T47D (cell line): Measurements from ENCODE around the gene CYS1.
"Not testable (repeated sequence)": the region's sequence is repeated elsewhere in the genome, so short reads cannot be mapped to it uniquely, and the experiment has no call there.

Experiments used
- DNase-seq, 2 experiments: peaks; one replicate each; pipeline versions ENCODE4 v3.0.0 to v3.0.0-alpha.2; 2011 to 2012; ENCODE audit warnings: low read depth in 1 of 2, low spot score in 1 of 2
- JUND ChIP-seq: IDR thresholded peaks from 2 replicates; pipeline ENCODE4 v1.6.1; 2012; ENCODE audit warnings: low read depth
- in situ Hi-C: cut with HindIII; loops from 2 replicates; pipeline ENCODE4 v1.10.0; 2016; ENCODE audit warnings: low sequenced_read_pairs, low pct_unique_long_range_greater_than_20kb

CYS1 gene

DNA sequence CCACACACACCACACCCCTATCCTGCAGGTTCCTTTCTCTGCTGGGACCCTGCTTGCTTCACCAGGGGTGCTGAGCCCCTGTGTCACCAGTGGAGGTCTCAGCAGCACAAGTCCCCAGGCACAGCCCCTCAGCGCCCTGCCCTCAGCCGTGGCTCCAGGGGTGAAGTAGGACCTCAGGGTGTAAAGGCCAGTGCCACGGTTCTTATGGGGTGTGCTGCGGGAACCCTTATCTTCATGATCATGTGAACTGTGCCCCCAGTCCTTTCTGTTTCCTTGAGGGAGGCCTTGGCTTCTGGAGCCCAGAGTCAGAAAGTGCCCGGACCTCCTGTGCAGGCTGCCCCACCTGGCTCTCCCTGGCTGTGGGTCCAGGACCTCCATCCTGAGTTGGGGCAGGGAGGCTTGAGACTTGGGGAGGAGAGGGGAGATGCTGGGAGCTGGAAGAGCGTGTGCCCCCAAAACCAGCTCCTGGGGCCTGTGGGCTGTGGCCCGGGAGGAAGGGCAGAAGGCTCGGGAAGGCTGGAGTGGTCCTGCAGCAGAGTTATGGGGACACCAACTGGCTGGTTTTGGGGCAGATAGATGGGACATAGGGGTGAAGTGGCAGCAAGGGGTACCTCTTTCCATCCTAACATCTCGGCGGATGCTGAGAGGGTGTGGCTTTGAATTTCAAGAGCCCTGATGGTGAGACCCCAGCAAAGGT lies 57.1 kb downstream of the CYS1 start:
- no peak for DNase-seq
- in situ Hi-C loops = no loop called here
- no peak for TF ChIP-seq JUND

DNA sequence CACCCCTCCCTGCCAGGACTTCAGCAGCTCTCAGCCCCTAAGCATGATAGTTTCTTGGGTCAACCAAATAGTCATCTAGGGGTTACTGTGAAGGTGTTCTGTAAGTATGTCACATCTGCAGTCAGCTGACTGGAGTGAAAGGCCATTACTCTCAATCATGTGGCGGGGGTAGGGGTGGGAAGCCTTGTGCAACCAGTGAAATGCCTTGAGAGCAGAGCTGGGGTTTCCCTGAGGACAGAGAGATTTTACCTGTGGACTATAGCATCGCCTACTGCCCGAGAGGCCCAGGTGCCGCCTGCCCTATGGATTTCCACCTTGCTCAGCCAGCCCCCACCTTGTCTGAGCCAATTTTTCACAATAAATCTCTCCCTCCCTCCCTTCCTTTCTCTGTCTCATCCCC lies 57.8 kb downstream of the CYS1 start:
- no peak for DNase-seq
- no peak for TF ChIP-seq JUND
- in situ Hi-C loops = no loop called here

DNA sequence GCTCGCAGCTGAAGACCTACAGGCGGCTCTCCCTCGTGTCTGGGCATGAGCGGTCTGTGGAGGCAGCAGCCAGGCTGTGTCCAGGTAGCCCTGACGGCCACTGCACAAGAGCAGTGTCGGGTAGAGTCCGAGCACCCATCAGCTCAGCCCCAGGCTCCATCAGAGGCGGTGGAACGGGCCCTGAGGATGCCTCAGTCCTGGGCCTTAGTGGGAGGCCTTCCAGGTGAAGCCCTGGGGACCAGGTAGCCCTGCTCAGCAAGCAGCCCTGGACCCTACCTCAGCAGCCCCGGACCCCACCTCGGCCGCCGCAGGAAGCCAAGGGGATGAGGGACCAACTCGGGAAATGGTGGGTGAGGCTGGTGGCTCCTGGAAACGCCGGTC lies 58.2 kb downstream of the CYS1 start:
- no peak for DNase-seq

DNA sequence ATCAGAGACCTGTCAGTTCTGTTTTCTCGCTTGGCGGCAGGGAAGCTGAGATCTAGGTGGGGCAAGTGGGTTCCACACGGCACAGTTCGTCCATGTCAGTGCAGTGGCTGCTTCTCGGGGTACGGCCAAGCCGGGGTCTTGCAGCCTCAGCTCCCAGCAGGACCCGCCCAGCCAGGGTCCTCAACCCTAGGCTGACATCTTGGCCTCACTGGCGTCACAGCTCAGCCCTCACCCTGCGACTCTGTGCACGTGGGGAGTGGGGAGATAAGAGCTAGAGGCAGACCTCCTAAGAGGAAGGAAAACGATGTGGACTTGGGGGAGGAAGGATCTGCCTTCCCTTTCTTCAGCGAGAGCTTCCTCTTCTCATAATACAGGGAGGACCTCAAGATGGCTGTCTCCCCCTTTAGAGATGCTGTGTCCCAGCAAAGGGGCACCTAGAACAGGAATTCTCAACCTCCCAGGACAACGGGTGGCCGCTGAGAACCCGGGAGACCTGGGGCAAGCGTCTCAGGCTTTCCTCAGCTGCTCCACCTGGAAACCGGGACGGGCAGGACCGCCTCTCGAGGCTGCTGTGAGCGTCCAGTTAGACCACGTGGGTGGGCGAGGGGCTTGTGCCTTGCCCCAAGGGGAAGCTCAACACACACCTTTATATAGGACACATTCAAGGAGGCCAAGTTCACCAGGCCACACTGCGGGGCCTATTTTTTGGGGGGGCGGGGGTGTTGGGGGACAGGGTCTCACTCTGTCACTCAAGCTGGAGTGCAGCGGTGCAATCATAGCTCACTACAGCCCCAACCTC lies 60.4 kb downstream of the CYS1 start:
- in situ Hi-C loops = no loop called here
- DNase-seq = no peak
- no peak for TF ChIP-seq JUND

More for the DNA sequence above, 58.2 kb downstream of the CYS1 start:
- TF ChIP-seq JUND = no peak
- in situ Hi-C loops = no loop called here

DNA sequence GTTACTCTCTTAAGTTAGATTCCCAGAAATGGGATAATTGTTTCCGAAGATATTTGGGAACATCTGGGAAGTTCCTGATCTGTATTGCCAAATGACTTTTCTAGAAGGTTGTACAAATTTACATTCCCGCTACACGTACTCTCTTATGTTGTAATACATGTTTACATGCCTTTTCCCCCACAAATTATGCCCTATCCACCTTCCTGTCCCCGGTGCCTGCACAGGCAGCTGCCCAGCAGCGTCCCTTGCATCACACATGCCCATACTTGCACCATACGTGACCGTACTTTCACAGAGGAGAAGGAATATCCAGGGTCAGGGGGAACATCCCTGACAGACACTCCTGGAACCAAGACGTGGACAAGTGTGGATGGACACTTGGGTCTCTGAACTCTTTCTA lies 61.0 kb downstream of the CYS1 start:
- in situ Hi-C loops = no loop called here
- DNase-seq = no peak
- TF ChIP-seq JUND = no peak

DNA sequence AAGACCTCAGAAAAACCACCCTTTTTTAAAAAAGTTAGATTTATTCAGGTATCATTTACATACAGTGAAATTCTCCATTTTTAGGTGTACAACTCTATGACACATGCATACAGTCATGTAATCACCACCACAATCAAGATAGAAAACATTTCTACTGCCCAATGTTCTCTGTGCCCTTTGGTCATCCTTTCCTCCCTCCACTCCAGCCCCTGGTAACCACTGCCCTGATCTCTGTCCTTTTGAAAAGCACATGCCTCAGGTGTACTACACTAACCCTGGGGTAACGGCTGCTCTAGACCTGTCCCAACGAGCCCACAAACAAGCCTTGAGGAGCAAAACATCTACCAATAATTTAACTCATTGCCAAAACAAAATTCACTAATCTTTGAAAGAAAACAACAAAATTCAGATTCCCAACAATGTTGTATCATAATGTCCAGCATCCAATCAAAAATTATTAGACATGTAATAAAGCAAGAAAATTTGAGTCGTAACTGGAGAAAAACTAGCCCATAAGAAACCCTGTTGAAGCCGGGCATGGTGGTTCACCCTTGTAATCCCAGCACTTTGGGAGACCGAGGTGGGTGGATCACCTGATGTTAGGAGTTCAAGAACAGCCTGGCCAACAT lies 62.8 kb downstream of the CYS1 start:
- DNase-seq = no peak
- TF ChIP-seq JUND = no peak
- in situ Hi-C loops = no loop called here

DNA sequence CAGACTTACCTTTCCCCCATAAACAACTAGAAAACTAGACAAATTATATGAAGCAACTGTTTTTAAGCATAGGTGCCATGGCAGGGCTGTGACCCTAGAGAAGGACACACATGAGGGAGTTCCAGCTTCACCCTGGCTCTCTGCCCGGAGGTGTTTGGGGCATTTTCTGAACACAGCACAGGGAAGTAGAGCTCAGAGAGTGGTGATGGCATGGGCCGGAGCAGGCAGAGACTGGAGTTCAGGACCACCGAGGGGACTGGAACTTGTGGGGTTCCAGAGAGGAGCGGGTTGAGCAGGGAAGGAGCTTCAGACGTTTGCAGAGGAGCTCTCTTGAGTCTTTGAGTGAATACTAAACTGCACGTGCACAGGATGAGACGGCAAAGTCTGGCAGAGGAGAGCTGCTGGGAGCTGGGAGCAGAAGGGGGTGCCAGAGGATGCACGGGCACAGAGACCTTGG lies 63.4 kb downstream of the CYS1 start:
- no peak for DNase-seq
- TF ChIP-seq JUND = no peak
- in situ Hi-C loops = no loop called here

DNA sequence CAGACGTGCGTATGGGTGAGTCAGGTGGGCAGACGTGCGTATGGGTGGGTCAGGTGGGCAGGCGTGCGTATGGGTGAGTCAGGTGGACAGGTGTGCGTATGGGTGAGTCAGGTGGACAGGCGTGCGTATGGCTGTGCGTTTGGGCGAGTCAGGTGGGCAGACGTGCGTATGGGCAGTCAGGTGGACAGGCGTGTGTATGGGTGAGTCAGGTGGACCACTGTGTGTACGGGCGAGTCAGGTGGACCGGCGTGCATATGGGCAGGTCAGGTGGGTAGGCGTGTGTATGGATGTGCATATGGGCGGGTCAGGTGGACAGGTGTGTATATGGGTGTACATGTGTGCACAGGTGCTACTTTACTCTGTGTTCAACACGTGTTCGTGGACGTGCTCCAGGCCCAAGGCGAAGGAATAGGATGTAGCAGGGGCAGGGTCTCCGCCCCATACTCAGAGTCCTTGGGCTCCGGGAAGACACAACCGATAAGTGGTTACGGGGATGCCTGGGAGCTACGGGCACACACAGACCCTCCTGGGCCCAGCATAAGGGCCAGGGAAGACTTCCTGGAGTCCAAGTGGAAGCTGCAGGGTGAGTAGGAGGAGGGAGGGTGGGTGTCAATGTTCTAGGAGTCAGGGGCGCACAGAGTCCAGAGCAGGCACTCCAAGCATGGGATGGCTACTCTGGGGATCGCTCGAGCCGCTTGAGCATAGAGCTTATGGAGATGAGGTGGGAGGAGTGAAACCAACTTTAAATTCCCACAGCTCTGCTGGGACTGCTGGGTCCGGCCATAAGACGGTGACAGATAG lies 64.0 kb downstream of the CYS1 start:
- TF ChIP-seq JUND = no peak
- DNase-seq = no peak
- in situ Hi-C loops = no loop called here

DNA sequence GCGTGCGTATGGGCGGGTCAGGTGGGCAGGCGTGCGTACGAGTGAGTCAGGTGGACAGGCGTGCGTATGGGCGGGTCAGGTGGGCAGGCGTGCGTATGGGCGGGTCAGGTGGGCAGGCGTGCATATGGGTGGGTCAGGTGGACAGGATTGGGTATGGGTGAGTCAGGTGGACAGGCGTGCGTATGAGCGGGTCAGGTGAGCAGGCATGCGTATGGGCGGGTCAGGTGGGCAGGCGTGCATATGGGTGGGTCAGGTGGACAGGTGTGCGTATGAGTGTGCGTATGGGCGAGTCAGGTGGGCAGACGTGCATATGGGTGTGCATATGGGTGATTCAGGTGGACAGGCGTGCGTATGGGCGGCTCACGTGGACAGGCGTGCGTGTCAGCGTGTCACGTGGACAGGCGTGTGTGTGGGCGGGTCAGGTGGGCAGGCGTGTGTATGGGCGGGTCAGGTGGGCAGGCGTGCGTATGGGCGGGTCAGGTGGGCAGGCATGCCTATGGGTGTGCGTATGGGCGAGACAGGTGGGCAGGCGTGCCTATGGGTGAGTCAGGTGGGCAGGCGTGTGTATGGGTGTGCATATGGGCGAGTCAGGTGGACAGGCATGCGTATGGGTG lies 64.7 kb downstream of the CYS1 start:
- in situ Hi-C loops, DNase-seq: not testable (repeated sequence)

DNA sequence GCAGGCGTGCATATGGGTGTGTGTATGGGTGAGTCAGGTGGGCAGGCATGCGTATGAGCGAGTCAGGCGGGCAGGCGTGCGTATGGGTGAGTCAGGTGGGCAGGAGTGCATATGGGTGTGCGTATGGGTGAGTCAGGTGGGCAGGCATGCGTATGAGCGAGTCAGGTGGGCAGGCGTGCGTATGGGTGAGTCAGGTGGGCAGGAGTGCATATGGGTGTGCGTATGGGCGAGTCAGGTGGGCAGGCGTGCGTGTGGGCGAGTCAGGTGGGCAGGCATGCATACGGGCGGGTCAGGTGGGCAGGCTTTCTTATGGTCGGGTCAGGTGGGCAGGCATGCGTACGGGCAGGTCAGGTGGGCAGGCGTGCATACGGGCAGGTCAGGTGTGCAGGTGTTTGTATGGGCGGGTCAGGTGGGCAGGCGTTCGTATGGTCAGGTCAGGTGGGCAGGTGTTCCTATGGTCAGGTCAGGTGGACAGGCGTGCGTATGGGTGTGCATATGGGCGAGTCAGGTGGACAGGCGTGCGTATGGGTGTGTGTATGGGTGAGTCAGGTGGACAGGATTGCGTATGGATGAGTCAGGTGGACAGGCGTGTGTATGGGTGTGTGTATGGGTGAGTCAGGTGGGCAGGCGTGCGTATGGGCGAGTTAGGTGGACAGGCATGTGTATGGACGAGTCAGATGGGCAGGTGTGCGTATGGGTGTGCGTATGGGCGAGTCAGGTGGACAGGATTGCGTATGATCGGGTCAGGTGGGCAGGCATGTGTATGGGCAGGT lies 65.6 kb downstream of the CYS1 start:
- DNase-seq = no peak
- in situ Hi-C loops = no loop called here
- TF ChIP-seq JUND = no peak

DNA sequence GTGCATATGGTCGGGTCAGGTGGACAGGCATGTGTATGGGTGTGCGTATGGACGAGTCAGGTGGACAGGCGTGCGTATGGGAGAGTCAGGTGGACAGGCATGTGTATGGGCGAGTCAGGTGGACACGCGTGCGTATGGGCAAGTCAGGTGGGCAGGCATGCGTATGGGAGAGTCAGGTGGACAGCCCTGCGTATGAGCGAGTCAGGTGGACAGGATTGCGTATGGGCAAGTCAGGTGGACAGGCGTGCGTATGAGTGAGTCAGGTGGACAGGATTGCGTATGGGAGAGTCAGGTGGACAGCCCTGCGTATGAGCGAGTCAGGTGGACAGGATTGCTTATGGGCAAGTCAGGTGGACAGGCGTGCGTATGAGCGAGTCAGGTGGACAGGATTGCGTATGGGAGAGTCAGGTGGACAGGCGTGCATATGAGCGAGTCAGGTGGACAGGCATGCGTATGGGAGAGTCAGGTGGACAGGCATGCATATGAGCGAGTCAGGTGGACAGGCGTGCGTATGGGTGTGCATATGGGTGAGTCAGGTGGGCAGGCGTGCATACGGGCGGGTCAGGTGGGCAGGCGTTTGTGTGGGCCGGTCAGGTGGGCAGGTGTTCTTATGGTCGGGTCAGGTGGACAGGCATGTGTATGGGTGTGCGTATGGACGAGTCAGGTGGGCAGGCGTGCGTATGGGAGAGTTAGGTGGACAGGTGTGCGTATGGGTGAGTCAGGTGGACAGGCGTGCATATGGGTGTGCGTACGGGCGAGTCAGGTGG lies 66.4 kb downstream of the CYS1 start:
- in situ Hi-C loops, DNase-seq: not testable (repeated sequence)
